H1 (cell line): ENCODE results near the gene SGCB. TPM values are rescaled to one million over a fixed set of nuclear protein-coding genes. Genes with fewer than 3 reads are reported as not detected.

Experiments
- CTCF ChIA-PET: fragments of 300-600 bp; sonication (Branson Sonifier 250); formaldehyde crosslinking; loops from one replicate; lab custom pipeline; 2021; ENCODE audit not compliant: partially characterized antibody; lab: Charles Lee
- POLR2A ChIA-PET: fragments of 300-600 bp; sonication (Branson Sonifier 250); formaldehyde crosslinking; loops from one replicate; lab custom pipeline; 2021; ENCODE audit warnings: inconsistent platforms; ENCODE audit not compliant: partially characterized antibody; lab: Charles Lee
- DNase-seq, 2 experiments: peaks; one replicate each; pipeline versions ENCODE4 v3.0.0 to v3.0.0-alpha.2; 2010 to 2022; ENCODE audit warnings: low spot score in 2 of 2, low read depth in 1 of 2, mixed read lengths in 1 of 2
- FAIRE-seq: peaks from 2 replicates; lab custom pipeline; 2011; peaks lifted over from hg19 to GRCh38; lab: Jason Lieb, UNC
- H2AFZ ChIP-seq: 2 replicates; pipeline ENCODE4 v1.8.1; 2012; ENCODE audit warnings: low read length, inconsistent platforms
- H2AK5ac ChIP-seq: 2 replicates; pipeline ENCODE4 v1.6.1; 2013; ENCODE audit warnings: low read depth, low read length
- H2BK120ac ChIP-seq: replicated peaks from 2 replicates; pipeline ENCODE3; 2013; ENCODE audit warnings: low read depth, low read length, inconsistent platforms
- H2BK12ac ChIP-seq: 2 replicates; pipeline ENCODE4 v1.6.1; 2013; ENCODE audit warnings: low read depth, low read length
- H2BK15ac ChIP-seq: 2 replicates; pipeline ENCODE4 v1.6.1; 2013; ENCODE audit warnings: low read length
- H2BK20ac ChIP-seq: 2 replicates; pipeline ENCODE4 v1.6.1; 2013; ENCODE audit warnings: low read length
- H2BK5ac ChIP-seq: 2 replicates; pipeline ENCODE4 v1.6.1; 2013; ENCODE audit warnings: low read depth, low read length
- H3K14ac ChIP-seq: 2 replicates; pipeline ENCODE4 v1.6.1; 2013; ENCODE audit warnings: inconsistent platforms; ENCODE audit not compliant: insufficient read length
- H3K18ac ChIP-seq: 2 replicates; pipeline ENCODE4 v1.6.1; 2013; ENCODE audit warnings: low read length; ENCODE audit errors: extremely low read depth
- H3K23ac ChIP-seq: 2 replicates; pipeline ENCODE4 v1.6.1; 2013; ENCODE audit warnings: inconsistent platforms; ENCODE audit not compliant: insufficient read length
- H3K23me2 ChIP-seq: 2 replicates; pipeline ENCODE4 v1.6.1; 2013; ENCODE audit warnings: low read depth, low read length
- H3K27ac ChIP-seq: 2 replicates; pipeline ENCODE4 v1.6.1; 2011; ENCODE audit warnings: low read depth, low read length, inconsistent platforms
- H3K27me3 ChIP-seq, 4 experiments: replicated peaks in 1 of 4; 1 replicate in 1 of 4; 2 replicates in 3 of 4; pipeline versions ENCODE4 v1.6.1 to v1.8.1; 2011 to 2013; ENCODE audit warnings: low read length in 3 of 4, mild to moderate bottlenecking in 3 of 4, inconsistent platforms in 2 of 4, mixed read lengths in 2 of 4, moderate library complexity in 1 of 4; ENCODE audit not compliant: control insufficient read depth in 3 of 4, insufficient read depth in 3 of 4; ENCODE audit errors: extremely low read depth in 1 of 4
- H3K36me3 ChIP-seq, 4 experiments: 2 replicates each; pipeline versions ENCODE4 v1.6.1 to v1.8.1; 2011 to 2013; ENCODE audit warnings: mild to moderate bottlenecking in 4 of 4, low read length in 3 of 4, moderate library complexity in 2 of 4, control low read depth in 1 of 4, inconsistent platforms in 1 of 4; ENCODE audit not compliant: insufficient read depth in 4 of 4, control insufficient read depth in 2 of 4
- H3K4ac ChIP-seq: replicated peaks from 2 replicates; pipeline ENCODE3; 2013; ENCODE audit warnings: low read length, low read depth, mixed read lengths, inconsistent platforms; ENCODE audit not compliant: insufficient read length
- H3K4me1 ChIP-seq, 4 experiments: replicated peaks in 1 of 4; 1 replicate in 1 of 4; 2 replicates in 3 of 4; pipeline versions ENCODE4 v1.6.1 to v1.8.1; 2011 to 2013; ENCODE audit warnings: low read length in 3 of 4, inconsistent platforms in 2 of 4, mixed read lengths in 1 of 4; ENCODE audit not compliant: insufficient read depth in 4 of 4, control insufficient read depth in 3 of 4
- H3K4me2 ChIP-seq, 2 experiments: 2 replicates each; pipeline versions ENCODE4 v1.6.1 to v1.8.1; 2011 to 2013; ENCODE audit warnings: low read depth in 2 of 2, low read length in 2 of 2, control low read depth in 1 of 2, inconsistent platforms in 1 of 2, mild to moderate bottlenecking in 1 of 2; ENCODE audit not compliant: insufficient read depth in 1 of 2
- H3K4me3 ChIP-seq, 4 experiments: fragments of 200-600, 300-600 bp in 1 of 4; sonication (generic), shearing (Covaris generic), sonication (Bioruptor Twin) in 1 of 4; 2 replicates each; pipeline versions ENCODE4 v1.5.1 to v1.8.1; 2011 to 2016; ENCODE audit warnings: low read length in 4 of 4, low read depth in 3 of 4, control low read depth in 2 of 4, inconsistent platforms in 2 of 4, mild to moderate bottlenecking in 2 of 4, mixed read lengths in 1 of 4, moderate library complexity in 1 of 4; ENCODE audit not compliant: insufficient read depth in 2 of 4; ENCODE audit errors: extremely low read depth in 1 of 4
- H3K56ac ChIP-seq: replicated peaks from 2 replicates; pipeline ENCODE3; 2013; ENCODE audit warnings: low read depth, mild to moderate bottlenecking, mixed read lengths, low read length, inconsistent platforms; ENCODE audit not compliant: insufficient read length
- H3K79me1 ChIP-seq: 2 replicates; pipeline ENCODE4 v1.6.1; 2013; ENCODE audit warnings: low read depth, low read length, control low read depth
- H3K79me2 ChIP-seq, 2 experiments: 2 replicates each; pipeline versions ENCODE4 v1.6.1 to v1.8.1; 2012 to 2013; ENCODE audit warnings: low read length in 2 of 2, mild to moderate bottlenecking in 2 of 2, inconsistent platforms in 1 of 2; ENCODE audit not compliant: insufficient read depth in 2 of 2, control insufficient read depth in 1 of 2
- H3K9ac ChIP-seq, 4 experiments: replicated peaks in 1 of 4; 1 replicate in 1 of 4; 2 replicates in 3 of 4; pipeline versions ENCODE4 v1.6.1 to v1.8.1; 2011 to 2013; ENCODE audit warnings: low read depth in 3 of 4, low read length in 3 of 4, control low read depth in 2 of 4, mild to moderate bottlenecking in 2 of 4, moderate library complexity in 2 of 4, inconsistent platforms in 1 of 4; ENCODE audit errors: extremely low read depth in 1 of 4
- H3K9me3 ChIP-seq, 2 experiments: 2 replicates each; pipeline versions ENCODE4 v1.6.1 to v1.8.1; 2012 to 2013; ENCODE audit warnings: mild to moderate bottlenecking in 2 of 2, moderate library complexity in 2 of 2, control low read depth in 1 of 2, inconsistent platforms in 1 of 2, low read depth in 1 of 2, low read length in 1 of 2, mixed read lengths in 1 of 2; ENCODE audit not compliant: insufficient read depth in 2 of 2
- H4K20me1 ChIP-seq, 2 experiments: replicated peaks in 1 of 2; 2 replicates each; pipeline versions ENCODE3 to v1.8.1; 2011 to 2013; ENCODE audit warnings: inconsistent platforms in 2 of 2, low read length in 2 of 2, mild to moderate bottlenecking in 1 of 2; ENCODE audit not compliant: insufficient read depth in 2 of 2, control insufficient read depth in 1 of 2
- H4K5ac ChIP-seq: 2 replicates; pipeline ENCODE4 v1.6.1; 2013; ENCODE audit warnings: low read length, low read depth, mixed read lengths, inconsistent platforms; ENCODE audit not compliant: insufficient read length
- H4K8ac ChIP-seq: 2 replicates; pipeline ENCODE4 v1.8.0; 2013; ENCODE audit warnings: mild to moderate bottlenecking, moderate library complexity, low read length, inconsistent platforms; ENCODE audit not compliant: insufficient read depth; ENCODE audit errors: extremely low read depth
- H4K91ac ChIP-seq: replicated peaks from 2 replicates; pipeline ENCODE3; 2013; ENCODE audit warnings: low read length, mixed read lengths, inconsistent platforms; ENCODE audit not compliant: insufficient read length
- CHD1 ChIP-seq: IDR thresholded peaks from 2 replicates; pipeline ENCODE4 v1.6.1; 2012; ENCODE audit warnings: low read depth, low read length, improper control_type of control experiment
- EP300 ChIP-seq, 2 experiments: IDR thresholded peaks; 1 replicate in 1 of 2; 2 replicates in 1 of 2; pipeline ENCODE4 v1.6.1; 2011 to 2012; ENCODE audit warnings: low read depth in 2 of 2, low read length in 2 of 2, mild to moderate bottlenecking in 2 of 2, borderline replicate concordance in 1 of 2, inconsistent platforms in 1 of 2, moderate library complexity in 1 of 2
- HDAC6 ChIP-seq: IDR thresholded peaks from one replicate; pipeline ENCODE4 v1.7.1; 2012; ENCODE audit warnings: low read depth, mild to moderate bottlenecking, inconsistent platforms, low read length, moderate library complexity
- POU5F1 ChIP-seq: IDR thresholded peaks from 2 replicates; pipeline ENCODE4 v1.6.1; 2011; ENCODE audit warnings: low read depth, mild to moderate bottlenecking, low read length, moderate library complexity
- RBBP5 ChIP-seq: IDR thresholded peaks from 2 replicates; pipeline ENCODE4 v1.7.1; 2012; ENCODE audit warnings: low read depth, mild to moderate bottlenecking, inconsistent platforms, low read length, moderate library complexity, borderline replicate concordance
- RFX5 ChIP-seq: IDR thresholded peaks from 2 replicates; pipeline ENCODE4 v1.6.1; 2011; ENCODE audit warnings: low read depth, low read length, improper control_type of control experiment, borderline replicate concordance
- SIRT6 ChIP-seq: IDR thresholded peaks from one replicate; pipeline ENCODE4 v1.7.1; 2012; ENCODE audit warnings: low read length, inconsistent platforms
- SP2 ChIP-seq: IDR thresholded peaks from 2 replicates; pipeline ENCODE4 v1.6.1; 2012; ENCODE audit warnings: mild to moderate bottlenecking, low read length, inconsistent platforms
- SP4 ChIP-seq: IDR thresholded peaks from 2 replicates; pipeline ENCODE4 v1.6.1; 2012; ENCODE audit warnings: low read length, inconsistent platforms
- TCF12 ChIP-seq: IDR thresholded peaks from 2 replicates; pipeline ENCODE4 v1.6.1; 2011; ENCODE audit warnings: low read depth, mild to moderate bottlenecking, low read length
- YY1 ChIP-seq: IDR thresholded peaks from 2 replicates; pipeline ENCODE4 v1.6.1; 2011; ENCODE audit warnings: low read depth, mild to moderate bottlenecking, low read length
- WGBS, 2 experiments: shearing (Covaris generic) in 1 of 2; methylation state at CpG; one replicate each; pipeline versions ENCODE4 v1.1.6 to v1.1.7; 2013 to 2015; ENCODE audit warnings: low lambda C conversion rate in 2 of 2, mixed read lengths in 2 of 2, inconsistent platforms in 1 of 2, low coverage in 1 of 2, missing lambda C conversion rate in 1 of 2; ENCODE audit not compliant: insufficient replicate concordance in 2 of 2, insufficient coverage in 1 of 2, insufficient read length in 1 of 2; ENCODE audit errors: extremely low coverage in 1 of 2, missing lambda C conversion rate in 1 of 2; 5-methylcytosine and 5-hydroxymethylcytosine counted together
- polyA plus RNA-seq, 7 experiments: library from polyadenylated mRNA; depleted of rRNA in 3 of 7; stranded (reverse) in 5 of 7; unstranded in 2 of 7; fragments of >200 nt in 5 of 7; fragments of 200-250 nt in 2 of 7; gene quantifications; 1 replicate in 5 of 7; 2 replicates in 1 of 7; 4 replicates in 1 of 7; pipeline versions ENCODE4 v1.2.1 to v1.2.3, GENCODE V29; 2011 to 2013; ENCODE audit warnings: missing spikeins in 2 of 7, mixed read lengths in 2 of 7
- total RNA-seq: library from RNA; stranded (reverse); fragmentation: NEBNext Ultra II Directional; extraction: Animal tissue kit (Norgen Biotek cat#: 25700); gene quantifications from 2 replicates; pipeline ENCODE4 v1.2.1, GENCODE V29; 2021
- TF ChIP-seq, protein P1 (sequence below): IDR thresholded peaks from 2 replicates; pipeline ENCODE4 v1.6.1; 2011; ENCODE audit warnings: low read length, improper control_type of control experiment

SGCB gene
- total and polyA plus RNA-seq, 2 of the 8 experiments (the other 6 are each of a cell fraction or from before 2014, with no cell fraction given), result 6.8 to 32.2 TPM

DNA sequence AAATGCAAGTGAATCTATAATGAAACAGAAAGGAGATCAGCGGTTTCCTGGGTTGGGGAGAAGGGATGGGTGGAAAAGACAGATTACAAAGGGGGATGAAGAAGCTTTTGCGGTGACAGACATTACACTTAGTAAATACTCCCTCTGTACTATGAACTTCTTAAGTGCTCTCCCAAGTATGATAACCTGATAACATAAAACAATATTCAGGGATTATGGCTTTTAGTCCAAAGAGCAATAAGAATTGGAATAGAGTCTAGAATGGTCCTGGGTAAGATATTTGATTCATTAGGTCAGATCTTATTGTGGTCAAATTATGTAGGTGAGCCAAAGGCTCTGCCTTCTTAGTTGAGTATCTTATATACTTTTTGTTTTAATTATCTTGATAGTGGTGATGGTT is 27.1 kb downstream of the SGCB start:
- H3K23me2 ChIP-seq, result no peaks in the 10 kb centered on the region
- 88% methylated on average over 2 of the region's 2 CpGs; no CpG with 5 or more reads in 1 of the 2 experiments for WGBS, 2 experiments
- H3K9ac ChIP-seq, result no peak overlapping the region
- no peak for FAIRE-seq
- no peak for DNase-seq
- H2BK15ac ChIP-seq, result no peak overlapping the region
- H3K4me3 ChIP-seq, result no peak overlapping the region
- H3K4me2 ChIP-seq, result no peak overlapping the region
- no peak overlapping the region for H3K4ac ChIP-seq
- H2BK20ac ChIP-seq, result no peak overlapping the region
- H3K27ac ChIP-seq, result no peak overlapping the region
- H4K5ac ChIP-seq, result no peak overlapping the region
- TF ChIP-seq POU5F1 (no peak), YY1 (no peak), SP2 (no peak), HDAC6 (no peak), SP4 (no peak), TCF12 (no peak), EP300 (IDR thresholded peaks at IDR 0.05; ENCODE audit: borderline replicate concordance in 1 of 2, low read depth in 2 of 2, low read length in 2 of 2) (no peak), RBBP5 (no peak), SIRT6 (no peak), CHD1 (no peak), RFX5 (no peak)
- TF ChIP-seq, protein P1, sequence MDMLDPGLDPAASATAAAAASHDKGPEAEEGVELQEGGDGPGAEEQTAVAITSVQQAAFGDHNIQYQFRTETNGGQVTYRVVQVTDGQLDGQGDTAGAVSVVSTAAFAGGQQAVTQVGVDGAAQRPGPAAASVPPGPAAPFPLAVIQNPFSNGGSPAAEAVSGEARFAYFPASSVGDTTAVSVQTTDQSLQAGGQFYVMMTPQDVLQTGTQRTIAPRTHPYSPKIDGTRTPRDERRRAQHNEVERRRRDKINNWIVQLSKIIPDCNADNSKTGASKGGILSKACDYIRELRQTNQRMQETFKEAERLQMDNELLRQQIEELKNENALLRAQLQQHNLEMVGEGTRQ, result no peak
- H4K20me1 ChIP-seq, result no peaks in the 10 kb centered on the region
- no peak overlapping the region for H3K23ac ChIP-seq
- no peak overlapping the region for H2BK120ac ChIP-seq
- no peaks in the 10 kb centered on the region for H3K27me3 ChIP-seq
- H3K14ac ChIP-seq, result no peak overlapping the region
- H4K91ac ChIP-seq, result no peak overlapping the region
- H3K36me3 ChIP-seq, result no peaks in the 10 kb centered on the region
- no peaks in the 10 kb centered on the region for H3K79me2 ChIP-seq
- peaks cover 0 to 1% (median 0%) of the 10 kb centered on the region in 4 experiments; a peak in 1 of 7 replicates for H3K4me1 ChIP-seq
- H4K8ac ChIP-seq, result no peak overlapping the region
- no peak overlapping the region for H3K56ac ChIP-seq
- H3K18ac ChIP-seq, result no peak overlapping the region
- H2AK5ac ChIP-seq, result no peak overlapping the region
- ChIA-PET POLR2A (no interaction called here), CTCF (no interaction called here)
- no peak overlapping the region for H2AFZ ChIP-seq
- H2BK12ac ChIP-seq, result no peak overlapping the region
- H3K79me1 ChIP-seq, result no peaks in the 10 kb centered on the region
- no peak overlapping the region for H2BK5ac ChIP-seq
- H3K9me3 ChIP-seq, result no peaks in the 10 kb centered on the region
